Measurements from ENCODE around the gene PARM1. TPM values are rescaled to one million over a fixed set of nuclear protein-coding genes. Genes with fewer than 3 reads are reported as not detected.
"Not testable (repeated sequence)": the region's sequence is repeated elsewhere in the genome, so short reads cannot be mapped to it uniquely, and the experiment has no call there.

The PARM1 gene
- total RNA-seq, 2 donors from 2014 or later: 94.5 to 113 TPM

DNA sequence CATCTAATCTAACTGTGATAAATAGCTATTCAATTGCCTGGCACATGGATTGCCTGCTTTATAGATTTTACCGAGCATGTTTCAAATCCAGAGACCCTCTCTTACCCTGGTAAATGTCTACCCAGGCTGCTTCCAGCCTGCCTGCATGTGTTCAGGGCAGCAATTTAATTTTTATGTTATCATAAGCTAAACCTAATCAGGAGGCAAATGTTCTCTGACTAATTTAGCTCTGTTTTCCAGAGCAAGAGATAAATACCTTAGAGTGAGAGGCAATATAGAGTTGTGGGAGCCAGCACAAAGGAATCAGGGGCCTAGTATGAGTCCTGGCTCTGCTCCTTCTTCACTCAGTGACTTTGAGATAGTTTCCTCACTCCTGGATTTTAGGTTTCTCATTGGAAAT, 37.7 kb downstream of the PARM1 start:
- intact Hi-C loops (cut with DNase I): loop anchor here in 1 of 2 donors (10.0 kb wide), 1 partner anchor 224 kb away; no protein-coding TSS in a partner anchor
- no peak for DNase-seq (ENCODE audit: low spot score)

DNA sequence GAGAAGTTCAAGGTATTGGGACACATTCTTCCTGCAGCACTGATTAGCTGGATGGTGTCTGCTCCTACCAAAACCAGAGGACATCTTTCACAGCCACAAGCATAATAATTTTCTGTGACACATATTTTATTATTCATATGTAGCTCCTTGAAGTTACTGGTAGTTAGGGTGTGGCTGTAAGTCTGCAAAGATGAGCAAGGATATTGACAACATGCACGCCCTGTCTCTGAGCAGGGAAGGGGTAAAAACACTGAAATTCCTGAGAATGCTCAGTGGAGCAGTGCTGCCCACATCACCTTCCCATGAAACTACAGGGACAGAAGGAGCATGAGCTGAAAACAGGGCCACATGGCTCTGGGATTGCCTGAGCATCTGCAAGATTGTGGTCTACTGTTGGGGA, 38.9 kb downstream of the PARM1 start:
- DNase-seq (ENCODE audit: low spot score): no peak
- intact Hi-C loops (cut with DNase I): loop anchor here in 1 of 2 donors (10.0 kb wide), 1 partner anchor 223 kb away; no protein-coding TSS in a partner anchor

DNA sequence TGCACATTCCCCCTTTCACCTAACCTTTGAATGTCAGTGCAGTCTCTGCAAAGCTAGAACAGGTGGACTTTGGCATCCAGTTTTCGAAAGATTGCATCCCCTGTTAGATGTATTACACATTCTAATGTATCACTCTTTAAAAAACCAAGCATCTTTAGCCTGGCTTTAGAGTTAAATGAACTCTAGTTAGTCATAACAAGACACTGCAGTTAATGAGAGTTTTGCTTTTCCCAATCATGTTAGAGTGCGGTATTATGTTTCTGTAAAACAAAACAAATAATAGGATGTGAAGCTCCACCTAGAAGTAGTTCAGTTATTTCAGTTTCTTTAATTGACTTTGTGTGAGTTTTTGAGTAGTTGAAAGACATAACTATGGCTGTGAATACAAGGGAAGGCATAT, 42.2 kb downstream of the PARM1 start:
- no peak for DNase-seq (ENCODE audit: low spot score)
- intact Hi-C loops (cut with DNase I): loop anchor here in 1 of 2 donors (10.0 kb wide), 1 partner anchor 220 kb away; no protein-coding TSS in a partner anchor

DNA sequence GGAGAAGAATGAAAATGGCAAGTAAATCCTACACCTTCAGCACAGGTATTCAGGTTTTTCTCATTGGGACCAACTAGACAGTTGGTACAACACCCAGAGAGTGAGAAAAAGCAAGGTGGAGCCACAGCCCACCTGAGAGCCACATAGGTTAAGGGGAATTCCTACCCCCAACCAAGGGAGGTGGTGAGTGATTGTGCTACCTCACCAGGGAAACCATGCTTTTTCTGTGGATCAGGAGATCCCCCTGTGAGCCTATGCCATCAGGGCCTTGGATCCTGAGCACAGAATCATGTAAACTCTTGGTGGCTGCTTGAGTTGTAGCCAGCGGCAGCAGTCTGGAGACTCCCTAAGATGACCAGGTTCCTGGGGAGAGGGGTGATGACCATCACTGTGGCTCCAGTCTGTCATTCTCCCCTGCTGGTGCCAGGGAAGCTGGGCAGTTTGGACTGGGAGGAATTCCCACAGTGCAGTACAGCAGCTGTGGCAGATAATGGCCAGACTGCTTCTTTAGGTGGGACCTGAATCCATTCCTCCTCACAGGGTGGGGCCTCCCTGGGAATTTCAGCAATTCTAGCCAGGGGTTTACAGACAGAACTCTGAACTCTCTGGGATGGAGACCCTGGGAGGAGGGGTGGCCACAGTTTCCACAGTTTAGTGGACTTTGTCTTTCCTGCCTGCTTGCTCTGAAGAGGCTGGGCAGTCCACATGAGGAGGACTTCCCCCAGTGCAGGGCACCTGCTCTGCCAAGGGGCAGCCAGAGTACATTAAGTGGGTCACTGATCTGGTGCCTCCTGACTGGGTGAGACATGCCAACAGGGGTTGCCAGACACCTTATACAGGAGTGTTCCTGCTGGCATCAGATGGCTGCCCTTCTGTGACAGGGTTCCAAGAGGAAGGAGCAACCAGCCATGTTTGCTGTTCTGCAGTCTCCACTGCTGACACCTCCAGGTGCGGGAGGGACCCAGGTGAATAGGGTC, 43.2 kb downstream of the PARM1 start:
- no peak for DNase-seq (ENCODE audit: low spot score)

DNA sequence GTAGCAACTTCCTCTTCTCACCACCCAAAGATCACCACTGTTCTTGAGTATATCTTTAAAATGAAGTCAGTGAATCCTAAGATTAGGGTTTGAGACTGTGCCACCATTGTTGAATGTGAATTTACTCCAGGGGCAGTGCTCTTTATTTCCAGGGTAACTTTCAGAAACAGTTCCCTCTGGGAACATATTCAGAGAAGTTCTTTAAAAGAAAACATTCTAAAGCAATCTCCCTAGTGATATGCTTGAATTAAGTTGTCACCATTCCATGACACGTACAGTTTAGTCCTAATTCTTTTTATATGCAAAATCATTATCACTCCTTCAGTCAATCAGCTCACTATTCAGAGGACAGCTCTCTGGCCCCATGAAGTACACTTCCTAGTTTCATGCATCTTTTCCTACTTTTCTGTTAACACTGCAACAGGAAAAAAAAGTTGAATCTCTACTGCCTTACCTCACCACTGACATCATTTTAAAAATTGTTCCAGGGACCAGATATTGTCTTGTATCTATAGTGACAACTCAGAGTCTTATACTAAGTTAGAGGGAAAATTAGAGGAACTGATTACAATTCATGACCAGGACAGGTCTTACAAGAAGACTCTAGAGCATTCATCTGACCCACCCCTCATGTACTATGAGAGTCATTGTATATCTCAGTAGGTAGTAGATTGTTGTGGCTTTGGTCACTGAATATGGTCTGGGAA, 49.8 kb downstream of the PARM1 start:
- DNase-seq (ENCODE audit: low spot score): no peak
- intact Hi-C loops (cut with DNase I): no loop called here

More for the DNA sequence above, 43.2 kb downstream of the PARM1 start:
- intact Hi-C loops (cut with DNase I): loop anchor here in 1 of 2 donors (10.0 kb wide), 1 partner anchor 219 kb away; no protein-coding TSS in a partner anchor

DNA sequence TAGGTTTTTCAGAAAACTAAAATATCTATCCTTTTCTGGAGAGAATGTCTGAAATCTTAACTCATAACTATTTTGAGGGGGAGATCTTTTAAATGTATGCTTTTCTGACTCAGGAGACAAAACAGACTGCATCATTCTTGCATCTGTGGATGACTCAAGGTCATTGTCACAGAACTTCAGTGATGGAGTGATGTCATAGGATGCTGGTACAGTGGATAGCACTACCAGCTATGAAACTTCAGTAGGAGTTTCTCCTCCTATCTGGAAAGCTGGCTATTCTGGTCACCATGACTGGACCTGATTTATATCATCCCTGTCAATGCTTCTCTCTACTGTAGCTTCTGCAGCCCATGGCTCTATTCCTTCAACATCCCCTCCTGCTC, 50.3 kb downstream of the PARM1 start:
- no peak for DNase-seq (ENCODE audit: low spot score)
- intact Hi-C loops (cut with DNase I): no loop called here

DNA sequence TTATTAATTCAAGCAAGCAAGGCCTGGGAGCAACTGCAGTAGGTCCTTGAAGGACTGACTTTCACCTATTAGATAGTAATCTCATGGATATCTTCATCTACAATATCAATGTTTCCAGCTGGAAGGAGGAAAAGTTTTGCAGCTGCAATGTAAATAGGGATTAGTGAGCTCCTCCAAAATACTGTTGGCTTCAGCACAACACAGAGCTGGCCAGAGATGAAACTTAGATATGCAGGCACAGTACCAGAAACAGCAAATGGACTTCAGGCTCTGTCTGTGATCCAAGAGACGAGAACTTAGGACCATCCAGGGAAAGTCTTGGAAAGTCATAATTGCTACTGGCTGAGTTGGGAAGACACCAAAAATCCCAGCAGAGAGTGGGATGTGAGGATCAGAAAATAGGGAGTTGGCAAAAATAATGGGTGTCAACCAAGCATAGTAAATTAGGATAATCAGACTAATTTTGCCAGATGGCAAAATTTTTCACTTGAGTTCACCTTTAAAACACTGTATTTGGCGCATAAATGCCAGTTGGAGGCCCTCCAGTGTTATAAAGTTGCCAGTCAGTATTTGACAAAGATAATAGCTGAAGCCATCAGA, 57.5 kb downstream of the PARM1 start:
- intact Hi-C loops (cut with DNase I): no loop called here

DNA sequence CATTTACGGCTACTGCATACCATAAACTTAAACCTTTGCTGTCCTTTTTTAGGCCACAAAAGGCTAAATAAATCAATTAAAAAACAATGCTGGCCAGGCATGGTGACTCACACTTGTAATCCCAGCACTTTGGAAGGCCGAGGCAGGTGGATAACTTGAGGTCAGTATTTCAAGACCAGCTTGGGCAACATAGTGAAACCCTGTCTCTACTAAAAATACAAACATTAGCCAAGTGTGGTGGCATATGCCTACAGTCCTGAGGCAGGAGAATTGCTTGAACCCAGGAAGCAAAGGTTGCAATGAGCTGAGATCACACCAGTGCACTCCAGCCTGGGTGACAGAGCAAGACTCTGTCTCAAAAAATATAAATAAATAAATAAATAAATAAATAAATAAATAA, 61.5 kb downstream of the PARM1 start:
- DNase-seq (ENCODE audit: low spot score); intact Hi-C loops (cut with DNase I): not testable (repeated sequence)

More for the DNA sequence above, 57.5 kb downstream of the PARM1 start:
- DNase-seq (ENCODE audit: low spot score): no peak

DNA sequence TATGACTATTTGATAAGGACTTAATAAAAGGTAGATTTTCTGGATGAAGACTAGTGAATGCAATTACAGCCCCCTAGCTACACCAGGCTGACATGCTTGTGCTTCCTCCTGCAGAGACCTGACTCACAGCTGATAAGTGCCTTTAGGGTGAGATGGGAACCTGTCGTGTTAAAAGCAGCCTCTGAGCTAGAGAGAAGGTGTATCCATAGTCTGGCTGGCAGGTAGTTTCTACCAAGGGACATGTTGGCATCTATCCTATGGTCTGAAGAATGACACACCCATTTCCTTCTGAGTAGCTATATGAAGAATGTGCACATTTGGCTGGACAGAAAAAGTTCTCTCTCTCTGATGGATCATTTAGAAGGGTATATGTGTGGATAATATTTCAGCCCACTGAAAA, 64.1 kb downstream of the PARM1 start:
- no peak for DNase-seq (ENCODE audit: low spot score)
- intact Hi-C loops (cut with DNase I): no loop called here

DNA sequence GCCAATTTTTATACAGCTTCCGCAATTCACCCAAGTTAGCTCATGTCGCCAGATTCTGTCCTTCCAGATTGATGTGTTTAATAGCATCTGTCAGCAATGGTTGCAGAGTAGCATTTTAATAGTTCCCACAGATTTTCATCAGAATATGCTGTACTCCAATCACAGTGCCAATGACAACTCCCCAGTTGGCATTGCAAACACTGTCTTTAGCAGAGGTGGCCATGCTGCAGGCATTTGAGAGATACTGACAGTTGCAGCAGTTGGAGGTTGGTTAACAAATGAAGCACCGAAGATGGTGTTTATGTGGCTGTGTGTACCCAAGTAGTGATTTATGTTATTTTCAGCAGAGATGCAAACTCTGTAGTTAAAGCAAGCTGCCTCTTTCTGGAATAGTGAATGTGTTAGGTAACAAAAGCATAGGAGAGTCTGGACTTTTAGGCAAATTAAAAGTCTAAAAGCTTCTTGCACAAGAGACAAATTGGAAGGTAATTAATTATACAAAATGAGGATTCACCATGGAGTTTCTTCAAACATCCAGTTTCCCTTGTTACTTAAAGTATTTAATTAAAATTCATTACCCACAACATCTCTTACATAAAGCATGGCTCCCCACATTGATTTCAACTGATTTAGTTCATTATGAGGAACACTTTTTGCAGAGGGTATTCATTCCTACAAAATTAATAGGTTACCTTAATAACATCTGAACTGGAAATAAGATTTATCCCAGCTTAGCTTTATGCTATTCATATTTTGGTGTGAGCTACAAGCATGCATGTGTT, 65.2 kb downstream of the PARM1 start:
- intact Hi-C loops (cut with DNase I): no loop called here
- no peak for DNase-seq (ENCODE audit: low spot score)

DNA sequence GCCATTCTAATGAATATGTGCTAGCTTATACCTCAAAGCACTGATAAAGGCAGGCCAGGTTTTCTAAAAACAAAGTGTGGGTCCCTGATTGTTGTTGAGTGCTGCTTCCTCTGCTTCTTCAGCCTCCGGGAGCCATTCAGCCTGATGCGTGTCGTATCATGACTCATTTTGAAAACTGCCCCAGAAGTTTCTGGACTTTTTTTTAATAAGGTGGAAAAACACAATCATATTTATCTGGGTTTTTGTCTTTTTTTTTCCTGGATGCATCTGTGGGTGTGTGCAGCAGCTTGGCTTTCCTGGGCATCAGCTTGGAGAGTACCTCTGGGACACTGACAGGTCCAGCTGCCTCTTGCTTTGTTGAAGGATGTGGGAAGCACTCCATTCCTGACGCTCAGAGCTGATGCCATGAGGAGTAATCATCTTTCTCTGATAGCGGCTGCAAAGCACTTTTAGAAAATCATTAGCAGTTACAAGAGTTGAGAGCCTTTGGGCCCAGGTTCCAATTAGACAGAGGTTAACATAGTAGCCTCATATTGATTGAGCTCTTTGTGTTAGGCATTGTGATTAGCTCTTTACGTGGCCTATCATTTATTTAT, 66.9 kb downstream of the PARM1 start:
- DNase-seq (ENCODE audit: low spot score): no peak

DNA sequence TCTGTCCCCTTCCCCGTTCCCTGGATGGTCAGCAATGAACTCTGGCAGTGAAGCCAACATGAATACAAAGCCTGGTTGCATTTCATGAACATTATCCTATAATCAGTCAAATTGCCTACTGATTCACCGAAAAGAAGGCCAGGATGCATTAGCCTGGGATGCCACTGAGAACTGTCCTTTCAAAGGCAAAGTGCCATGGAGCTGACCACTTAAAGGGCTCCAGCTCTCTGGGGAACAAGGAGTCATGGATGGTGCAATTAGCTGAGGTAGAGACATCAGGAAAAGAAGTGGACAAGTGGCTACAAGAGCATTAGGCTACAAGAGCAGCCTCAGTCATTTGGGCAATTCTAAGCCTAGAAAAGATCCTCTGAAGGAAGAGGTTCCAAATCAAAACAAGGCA, 69.0 kb downstream of the PARM1 start:
- DNase-seq (ENCODE audit: low spot score): no peak
- intact Hi-C loops (cut with DNase I): no loop called here

More for the DNA sequence above, 66.9 kb downstream of the PARM1 start:
- intact Hi-C loops (cut with DNase I): no loop called here

DNA sequence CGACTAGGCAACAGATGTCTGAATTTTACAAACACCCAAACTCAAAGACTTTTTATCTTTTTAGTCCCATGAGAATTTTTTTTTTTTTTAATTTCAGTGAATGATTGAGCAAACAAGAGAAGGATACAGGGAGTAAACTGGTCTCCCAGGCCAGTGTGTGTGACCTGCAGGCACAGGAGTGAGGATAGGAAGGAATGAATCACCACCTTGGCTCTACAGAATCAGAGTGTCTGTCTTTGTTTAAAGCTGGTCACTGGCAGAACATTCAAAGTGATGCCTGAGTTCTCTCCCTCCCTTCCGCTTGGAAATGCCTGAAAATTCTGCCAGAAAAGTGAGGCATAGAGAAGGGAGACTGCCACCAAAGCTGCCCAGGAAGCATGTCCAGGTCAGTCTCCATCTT, 69.5 kb downstream of the PARM1 start:
- no peak for DNase-seq (ENCODE audit: low spot score)
- intact Hi-C loops (cut with DNase I): no loop called here

DNA sequence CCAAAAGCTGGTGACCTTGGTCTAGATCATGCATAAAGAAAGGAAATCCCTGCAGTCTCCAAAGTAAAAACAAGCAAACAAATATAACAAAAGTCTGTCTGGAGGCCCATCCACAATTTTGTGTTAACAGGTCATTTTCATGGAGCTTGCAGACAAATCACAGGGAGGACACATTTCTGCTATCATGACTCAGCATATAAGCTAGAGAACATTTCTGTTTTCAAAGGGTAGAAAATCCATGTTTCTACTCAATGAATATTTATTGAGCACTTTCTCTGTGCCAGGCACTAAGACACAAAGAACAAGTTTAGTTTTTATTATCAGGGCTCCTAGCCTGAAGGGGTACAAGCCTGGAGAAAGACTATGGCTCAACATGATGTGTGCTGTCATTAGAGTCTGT, 71.1 kb downstream of the PARM1 start:
- intact Hi-C loops (cut with DNase I): no loop called here

DNA sequence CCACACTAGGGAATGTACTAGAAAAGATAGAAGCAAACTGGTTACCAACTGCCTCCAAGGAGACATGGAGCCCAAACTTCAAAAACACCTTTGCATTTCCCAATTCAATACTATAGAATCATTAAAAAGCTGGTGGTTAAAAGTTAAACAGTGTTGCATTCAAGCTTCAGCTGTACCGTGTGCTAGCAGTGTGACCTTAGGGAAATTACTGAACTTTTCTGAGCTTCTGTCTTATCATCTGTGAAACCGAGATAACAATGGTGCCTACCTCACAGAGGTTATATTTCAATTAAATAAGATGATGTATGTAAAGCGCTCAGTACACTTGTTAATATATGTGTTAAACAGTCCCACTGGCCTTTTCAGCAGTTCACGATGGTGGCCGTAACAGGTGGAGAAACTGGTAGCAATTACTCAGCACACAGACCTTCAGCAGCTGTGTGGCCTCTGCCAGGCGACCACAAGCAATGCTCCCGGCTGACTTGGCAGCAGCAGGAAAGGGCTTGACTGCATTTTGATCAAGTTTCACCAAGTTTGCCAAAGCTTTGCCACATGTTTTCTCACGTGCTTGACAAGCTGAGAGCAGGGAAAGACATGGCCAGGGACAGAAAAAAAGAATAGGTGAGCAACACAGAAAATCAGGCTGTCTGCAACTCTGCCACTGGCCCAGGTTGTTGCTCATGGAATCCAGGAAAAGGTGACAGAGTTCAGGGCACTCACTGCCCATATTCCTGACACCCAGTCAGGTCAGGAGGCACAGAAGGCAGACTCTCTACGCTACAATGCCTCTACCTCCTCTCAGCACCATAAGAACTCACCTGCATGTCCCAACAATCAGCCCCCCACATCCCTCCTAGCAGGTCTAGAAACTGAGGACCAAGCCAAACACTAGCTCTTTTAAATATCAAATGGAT, 72.1 kb downstream of the PARM1 start:
- no peak for DNase-seq (ENCODE audit: low spot score)
- intact Hi-C loops (cut with DNase I): no loop called here

More for the DNA sequence above, 71.1 kb downstream of the PARM1 start:
- no peak for DNase-seq (ENCODE audit: low spot score)

DNA sequence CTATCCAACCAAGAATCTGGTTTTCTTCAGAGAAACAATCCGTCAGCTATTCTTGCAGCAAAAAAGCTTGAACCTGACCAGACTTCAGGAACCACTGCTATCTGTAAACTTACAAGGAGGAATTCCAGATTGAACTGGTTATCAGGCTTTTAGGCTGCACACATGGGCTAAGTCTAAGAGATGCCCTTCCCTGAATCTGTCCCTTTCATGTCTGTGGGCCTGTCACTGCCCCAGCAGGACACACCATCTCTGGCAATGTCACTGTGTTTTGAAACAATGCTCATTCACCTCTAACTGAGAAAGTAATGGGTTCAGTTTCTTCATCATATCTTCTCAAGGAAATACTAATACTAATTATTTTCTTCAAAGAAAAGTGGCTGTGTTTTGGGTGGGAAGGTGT, 72.8 kb downstream of the PARM1 start:
- DNase-seq (ENCODE audit: low spot score): no peak
- intact Hi-C loops (cut with DNase I): no loop called here

DNA sequence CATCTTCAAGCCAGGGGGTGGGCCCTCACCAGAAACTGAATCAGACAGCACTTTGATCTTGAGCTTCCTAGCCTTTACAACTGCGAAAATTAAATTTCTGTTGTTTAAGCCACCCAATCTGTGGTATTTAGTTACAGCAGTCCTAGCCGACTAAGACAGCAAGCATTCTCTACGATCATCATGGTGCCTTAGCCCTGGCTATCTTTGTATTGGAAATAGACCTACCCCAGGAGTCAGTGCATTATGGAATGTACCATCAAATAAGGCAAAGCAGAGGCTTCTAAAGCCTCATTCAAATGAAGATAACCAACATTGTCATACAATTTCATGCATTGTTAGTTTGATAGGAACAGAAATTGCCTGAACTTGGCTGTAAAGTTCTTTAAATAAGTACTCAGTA, 75.0 kb downstream of the PARM1 start:
- intact Hi-C loops (cut with DNase I): no loop called here
- no peak for DNase-seq (ENCODE audit: low spot score)

DNA sequence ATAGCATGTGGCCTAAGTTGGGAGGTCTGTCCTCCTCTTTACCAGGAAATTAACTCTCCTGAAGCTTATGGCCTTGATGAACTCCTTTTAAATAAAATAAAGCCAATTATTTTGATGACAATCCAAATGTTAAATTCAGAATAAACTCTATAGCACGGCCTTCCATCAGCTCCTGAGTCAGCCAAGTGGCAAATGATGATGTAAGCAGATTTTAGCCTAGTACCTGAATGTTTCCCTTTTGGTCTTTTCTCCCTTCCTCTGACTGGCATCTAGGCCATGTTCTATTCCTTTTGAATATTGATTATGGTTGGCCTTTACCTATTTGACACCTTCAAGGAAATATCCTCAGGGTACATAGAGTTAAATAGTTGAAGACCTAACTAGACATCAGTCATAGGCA, 76.2 kb downstream of the PARM1 start:
- no peak for DNase-seq (ENCODE audit: low spot score)
- intact Hi-C loops (cut with DNase I): no loop called here
